ENCODE measurements around the gene MCM3.

MCM3 gene

DNA sequence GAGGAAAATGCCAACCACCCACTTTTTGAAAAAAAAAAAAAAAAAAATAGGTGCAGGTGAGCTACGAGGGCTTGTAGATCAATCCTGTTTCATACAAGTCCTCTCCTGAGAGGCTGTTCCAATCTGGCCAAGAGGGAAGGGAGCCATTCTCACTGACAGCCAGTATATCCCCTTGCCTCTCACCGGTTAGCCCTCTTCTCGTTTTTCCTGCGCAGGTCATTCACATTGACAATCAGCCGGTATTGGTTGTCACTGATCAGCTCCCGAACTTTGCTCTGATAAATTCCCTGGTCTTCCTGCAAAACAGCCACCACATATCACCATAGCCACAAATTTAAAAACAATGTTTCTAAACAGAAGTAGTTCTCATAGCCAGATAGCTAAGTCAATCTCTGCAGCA, 1.4 kb downstream of the MCM3 start:
- H3K4me3 ChIP-seq (replicated peaks in 1 of 2; ENCODE audit: low read depth in 2 of 2, low read length in 2 of 2): peak overlapping the region; percentile 8 to 80
- DNase-seq (ENCODE audit: low read depth in 2 of 2): no peak
- TF ChIP-seq, protein P1, sequence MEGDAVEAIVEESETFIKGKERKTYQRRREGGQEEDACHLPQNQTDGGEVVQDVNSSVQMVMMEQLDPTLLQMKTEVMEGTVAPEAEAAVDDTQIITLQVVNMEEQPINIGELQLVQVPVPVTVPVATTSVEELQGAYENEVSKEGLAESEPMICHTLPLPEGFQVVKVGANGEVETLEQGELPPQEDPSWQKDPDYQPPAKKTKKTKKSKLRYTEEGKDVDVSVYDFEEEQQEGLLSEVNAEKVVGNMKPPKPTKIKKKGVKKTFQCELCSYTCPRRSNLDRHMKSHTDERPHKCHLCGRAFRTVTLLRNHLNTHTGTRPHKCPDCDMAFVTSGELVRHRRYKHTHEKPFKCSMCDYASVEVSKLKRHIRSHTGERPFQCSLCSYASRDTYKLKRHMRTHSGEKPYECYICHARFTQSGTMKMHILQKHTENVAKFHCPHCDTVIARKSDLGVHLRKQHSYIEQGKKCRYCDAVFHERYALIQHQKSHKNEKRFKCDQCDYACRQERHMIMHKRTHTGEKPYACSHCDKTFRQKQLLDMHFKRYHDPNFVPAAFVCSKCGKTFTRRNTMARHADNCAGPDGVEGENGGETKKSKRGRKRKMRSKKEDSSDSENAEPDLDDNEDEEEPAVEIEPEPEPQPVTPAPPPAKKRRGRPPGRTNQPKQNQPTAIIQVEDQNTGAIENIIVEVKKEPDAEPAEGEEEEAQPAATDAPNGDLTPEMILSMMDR (IDR thresholded peaks at IDR 0.05; ENCODE audit: low read depth, low read length): no peak

DNA sequence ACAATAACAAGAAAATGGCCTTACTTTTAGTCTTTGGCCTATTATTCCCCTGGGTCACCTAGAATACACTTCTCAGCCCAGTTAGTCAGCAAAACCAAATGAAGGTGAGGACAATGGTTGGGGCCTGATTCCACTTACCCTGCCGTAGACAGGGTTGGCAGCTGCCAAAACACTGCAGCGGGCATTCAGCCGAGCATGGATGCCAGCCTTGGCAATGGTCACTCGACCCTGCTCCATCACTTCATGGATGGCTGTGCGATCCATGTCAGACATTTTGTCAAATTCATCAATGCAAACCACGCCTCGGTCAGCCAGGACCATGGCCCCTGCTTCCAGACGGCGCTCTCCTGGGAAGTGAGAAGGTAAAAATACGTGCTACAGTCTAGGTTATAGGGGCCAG, 8.4 kb downstream of the MCM3 start:
- H3K4me3 ChIP-seq (replicated peaks in 1 of 2; ENCODE audit: low read depth in 2 of 2, low read length in 2 of 2): no peak overlapping the region
- DNase-seq (ENCODE audit: low read depth in 2 of 2): no peak
- TF ChIP-seq, protein P1 (IDR thresholded peaks at IDR 0.05; ENCODE audit: low read depth, low read length): no peak

DNA sequence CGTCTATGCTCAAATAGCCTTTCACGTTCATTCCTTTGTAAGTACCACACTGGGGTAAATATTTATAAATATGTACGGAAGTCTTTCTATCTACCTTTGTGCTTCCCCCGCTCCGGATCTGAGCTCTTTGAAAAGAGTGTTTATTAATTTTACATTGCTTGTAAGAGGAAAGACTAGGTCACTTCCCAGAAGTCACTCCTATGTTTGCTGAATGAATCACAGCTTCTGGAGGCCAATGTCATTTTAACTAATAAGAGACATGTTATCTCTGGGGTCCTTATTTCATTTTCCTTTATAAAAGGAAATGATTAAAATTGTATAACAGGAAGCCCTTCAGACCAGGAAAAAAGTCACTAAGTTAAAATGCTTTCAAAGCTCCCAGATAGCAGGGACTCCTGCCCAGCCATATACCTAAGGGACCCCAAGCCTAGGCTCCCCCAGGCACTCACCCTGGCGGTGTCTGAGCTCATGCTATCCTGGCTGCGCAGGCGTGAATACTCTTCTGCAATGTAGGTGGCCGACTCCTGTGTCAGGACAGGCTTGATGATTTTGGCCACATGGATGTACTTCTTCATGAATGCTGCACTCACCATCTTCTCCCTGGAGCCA, 12.6 kb downstream of the MCM3 start:
- TF ChIP-seq, protein P1 (IDR thresholded peaks at IDR 0.05; ENCODE audit: low read depth, low read length): no peak
- no peak overlapping the region for H3K4me3 ChIP-seq (replicated peaks in 1 of 2; ENCODE audit: low read depth in 2 of 2, low read length in 2 of 2)
- DNase-seq (ENCODE audit: low read depth in 2 of 2): peak in 1 of 2 donors; percentile 10

DNA sequence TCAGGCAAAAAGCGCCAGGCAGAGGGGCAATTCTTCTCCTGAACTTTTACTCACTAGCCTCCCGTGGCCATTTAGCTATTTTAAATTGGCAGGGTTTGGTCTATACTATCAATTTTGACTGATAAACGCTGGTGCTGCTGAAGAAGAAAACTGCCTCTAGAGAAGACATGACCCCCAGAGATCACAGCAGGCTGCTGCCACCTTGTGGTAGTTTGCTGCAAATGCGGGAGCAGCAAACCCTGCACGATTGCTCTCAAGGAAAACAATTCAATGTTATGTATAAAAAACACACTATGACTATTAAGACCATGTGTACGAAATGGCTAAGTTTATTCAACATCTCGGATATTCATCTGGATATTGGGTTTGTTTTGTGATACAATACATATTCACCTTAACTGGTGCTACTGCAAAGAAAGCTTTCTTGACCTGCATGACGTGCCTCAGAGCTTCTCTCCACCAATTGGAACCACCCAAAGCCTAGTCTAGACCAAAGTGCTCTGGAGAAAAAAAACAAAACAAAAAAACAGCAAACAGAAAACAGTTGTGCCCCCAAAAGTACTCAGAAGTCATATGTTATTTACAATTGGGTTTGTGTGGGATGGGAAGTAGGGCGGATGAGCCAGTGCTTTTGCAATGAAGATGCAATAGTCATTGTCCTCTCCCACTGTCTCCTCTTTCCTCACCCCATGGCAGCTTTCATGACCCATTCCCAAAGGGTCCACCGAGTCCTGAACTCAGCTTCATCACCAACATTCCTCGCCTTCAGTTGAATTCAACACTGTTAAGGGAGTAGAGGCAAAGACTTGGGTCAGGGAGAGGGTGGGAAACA, 20.6 kb downstream of the MCM3 start:
- H3K4me3 ChIP-seq (replicated peaks in 1 of 2; ENCODE audit: low read depth in 2 of 2, low read length in 2 of 2): no peak overlapping the region
- TF ChIP-seq, protein P1 (IDR thresholded peaks at IDR 0.05; ENCODE audit: low read depth, low read length): peak; percentile 98
- peak; percentile 72 to 73 for DNase-seq (ENCODE audit: low read depth in 2 of 2)

DNA sequence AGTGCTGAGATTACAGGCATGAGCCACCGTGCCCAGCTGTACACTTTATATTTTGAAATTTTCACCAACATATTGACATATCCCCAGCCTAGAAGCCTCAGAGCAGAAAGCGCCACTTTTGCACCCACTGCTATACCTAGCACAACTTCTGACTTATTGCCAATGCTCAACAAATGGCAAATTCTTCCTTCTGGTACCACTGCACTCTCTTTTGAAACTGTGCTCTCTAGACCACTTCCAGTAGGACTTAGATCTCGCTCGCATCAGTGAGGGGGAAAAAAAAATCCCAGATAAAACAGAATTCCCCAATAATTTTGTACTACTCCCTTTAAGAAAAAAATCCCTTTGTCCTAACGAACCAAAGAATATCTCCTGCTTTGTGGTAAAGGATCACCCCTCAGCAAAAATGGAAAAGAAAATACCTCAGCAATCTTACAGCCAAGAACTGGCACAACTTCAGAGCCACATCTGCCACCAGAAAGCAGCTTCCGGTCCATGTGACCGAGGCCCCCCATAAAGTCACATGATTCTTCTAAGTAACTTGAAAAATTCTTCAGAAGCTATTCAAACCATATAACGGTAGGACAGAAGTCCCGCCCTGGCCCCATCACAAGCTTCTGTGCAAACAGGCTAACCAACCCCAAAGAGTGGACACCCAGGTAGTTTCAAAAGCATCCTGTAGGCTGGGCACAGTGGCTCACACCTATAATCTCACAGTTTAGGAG, 21.8 kb downstream of the MCM3 start:
- DNase-seq (ENCODE audit: low read depth in 2 of 2): no peak
- no peak overlapping the region for H3K4me3 ChIP-seq (replicated peaks in 1 of 2; ENCODE audit: low read depth in 2 of 2, low read length in 2 of 2)
- TF ChIP-seq, protein P1 (IDR thresholded peaks at IDR 0.05; ENCODE audit: low read depth, low read length): no peak

DNA sequence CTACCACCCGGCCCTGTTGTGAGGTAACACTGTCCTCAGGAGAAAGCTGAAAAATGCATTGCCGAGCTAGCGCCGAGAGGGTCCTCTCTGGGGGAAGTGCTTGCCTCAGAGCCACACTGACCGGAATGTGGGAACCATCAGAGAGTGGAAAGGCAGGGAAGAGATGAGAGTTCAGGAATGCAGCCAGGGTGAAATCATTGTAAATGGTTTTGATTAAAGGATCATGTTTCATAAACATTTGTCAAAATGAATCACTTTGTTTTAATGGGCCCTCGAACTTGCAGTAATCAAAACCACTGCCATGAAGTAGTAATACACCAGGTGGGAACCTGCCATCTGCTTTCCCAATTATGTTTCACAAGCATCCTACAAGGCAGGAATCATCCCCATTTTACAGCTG, 23.3 kb downstream of the MCM3 start:
- peak in 1 of 2 donors; percentile 7 for DNase-seq (ENCODE audit: low read depth in 2 of 2)
- TF ChIP-seq, protein P1 (IDR thresholded peaks at IDR 0.05; ENCODE audit: low read depth, low read length): no peak
- no peak overlapping the region for H3K4me3 ChIP-seq (replicated peaks in 1 of 2; ENCODE audit: low read depth in 2 of 2, low read length in 2 of 2)
